ENCODE measurements around the gene CD8A.

CD8A gene

DNA sequence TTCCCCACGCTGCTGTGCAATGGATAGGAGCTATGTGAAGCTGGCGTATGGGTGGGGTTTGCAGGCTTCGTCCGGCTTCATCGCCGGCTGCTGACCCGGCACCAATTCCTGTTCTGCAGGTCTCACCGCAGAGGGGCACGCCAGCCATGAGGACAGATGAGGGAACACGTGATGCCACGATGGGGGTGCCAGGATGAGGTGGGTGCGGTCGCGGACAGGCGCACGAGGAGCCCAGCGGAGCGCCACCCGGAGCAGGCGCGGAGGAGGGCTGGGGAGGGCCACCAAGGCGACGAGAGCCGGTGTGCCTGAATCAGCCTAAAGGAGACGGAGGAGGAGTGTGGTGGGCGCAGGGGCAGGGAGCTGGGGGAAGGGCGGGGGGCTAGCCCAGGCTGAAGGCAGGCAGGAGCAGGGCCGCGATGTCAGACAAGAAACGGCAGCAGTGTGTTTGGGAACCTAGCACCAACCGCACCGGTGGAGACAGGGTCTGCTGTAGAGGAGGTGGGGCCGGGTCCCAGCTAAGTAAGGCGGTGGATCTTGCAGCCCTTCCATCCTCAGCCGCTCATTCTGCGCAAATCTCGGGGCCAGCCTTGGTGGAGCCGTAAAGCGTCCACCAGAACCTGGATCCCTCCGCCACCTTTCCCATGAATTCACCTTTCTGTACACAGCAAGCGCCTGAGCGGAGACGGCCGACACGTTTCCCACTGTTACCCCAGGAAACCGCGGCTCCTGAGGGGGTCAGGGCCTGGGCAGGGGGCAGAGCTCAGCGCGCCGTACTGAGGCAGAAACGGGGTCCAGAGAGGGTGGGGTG, 17.0 kb upstream of the CD8A start:
- Histone ChIP-seq H3K36me3 (ENCODE audit: insufficient read depth, low read length) (no peaks in the 10 kb centered on the region), H3K9me3 (ENCODE audit: low read length) (no peaks in the 10 kb centered on the region), H3K4me1 (ENCODE audit: insufficient read depth, low read length) (peaks cover 15% of the 10 kb centered on the region), H3K27me3 (ENCODE audit: control insufficient read depth in 1 of 2, insufficient read depth in 2 of 2, low read length in 2 of 2) (peaks cover 11 to 30% of the 10 kb centered on the region in 2 donors), H3K27ac (ENCODE audit: low read depth, low read length) (no peak overlapping the region), H3K9ac (ENCODE audit: low read length) (no peak overlapping the region), H3K4me3 (ENCODE audit: low read depth in 1 of 2, low read length in 2 of 2) (peak overlapping the region; percentile 38 to 57)

DNA sequence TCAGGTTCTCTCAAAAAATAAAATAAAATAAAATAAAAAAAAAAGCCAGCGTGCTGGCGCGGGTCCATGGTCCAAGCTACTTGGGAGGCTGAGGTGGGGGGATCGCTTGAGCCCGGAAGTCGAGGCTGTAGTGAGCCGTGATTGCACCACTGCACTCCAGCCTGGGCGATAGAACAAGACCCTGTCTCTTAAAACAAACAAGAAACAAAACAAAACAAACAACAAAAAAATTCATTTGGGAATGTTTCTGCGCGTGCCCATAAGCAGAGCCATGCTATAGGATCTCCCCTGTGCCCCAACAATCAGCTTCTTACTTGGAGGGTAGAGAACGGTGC, 16.4 kb upstream of the CD8A start:
- Histone ChIP-seq H3K36me3 (ENCODE audit: insufficient read depth, low read length) (no peaks in the 10 kb centered on the region), H3K27ac (ENCODE audit: low read depth, low read length) (no peak overlapping the region), H3K4me1 (ENCODE audit: insufficient read depth, low read length) (peaks cover 15% of the 10 kb centered on the region), H3K27me3 (ENCODE audit: control insufficient read depth in 1 of 2, insufficient read depth in 2 of 2, low read length in 2 of 2) (peaks cover 11 to 24% of the 10 kb centered on the region in 2 donors), H3K9ac (ENCODE audit: low read length) (no peak overlapping the region), H3K4me3 (ENCODE audit: low read depth in 1 of 2, low read length in 2 of 2) (peak overlapping the region in 1 of 2 donors; percentile 57), H3K9me3 (ENCODE audit: low read length) (no peaks in the 10 kb centered on the region)

GRCh38 chr2:86806059-86806857, 15.5 kb upstream of the CD8A start:
- H3K27ac ChIP-seq (ENCODE audit: low read depth, low read length) = no peak overlapping the region
- H3K27me3 ChIP-seq (ENCODE audit: control insufficient read depth in 1 of 2, insufficient read depth in 2 of 2, low read length in 2 of 2) = peaks cover 11 to 20% of the 10 kb centered on the region in 2 donors
- no peaks in the 10 kb centered on the region for H3K36me3 ChIP-seq (ENCODE audit: insufficient read depth, low read length)

DNA sequence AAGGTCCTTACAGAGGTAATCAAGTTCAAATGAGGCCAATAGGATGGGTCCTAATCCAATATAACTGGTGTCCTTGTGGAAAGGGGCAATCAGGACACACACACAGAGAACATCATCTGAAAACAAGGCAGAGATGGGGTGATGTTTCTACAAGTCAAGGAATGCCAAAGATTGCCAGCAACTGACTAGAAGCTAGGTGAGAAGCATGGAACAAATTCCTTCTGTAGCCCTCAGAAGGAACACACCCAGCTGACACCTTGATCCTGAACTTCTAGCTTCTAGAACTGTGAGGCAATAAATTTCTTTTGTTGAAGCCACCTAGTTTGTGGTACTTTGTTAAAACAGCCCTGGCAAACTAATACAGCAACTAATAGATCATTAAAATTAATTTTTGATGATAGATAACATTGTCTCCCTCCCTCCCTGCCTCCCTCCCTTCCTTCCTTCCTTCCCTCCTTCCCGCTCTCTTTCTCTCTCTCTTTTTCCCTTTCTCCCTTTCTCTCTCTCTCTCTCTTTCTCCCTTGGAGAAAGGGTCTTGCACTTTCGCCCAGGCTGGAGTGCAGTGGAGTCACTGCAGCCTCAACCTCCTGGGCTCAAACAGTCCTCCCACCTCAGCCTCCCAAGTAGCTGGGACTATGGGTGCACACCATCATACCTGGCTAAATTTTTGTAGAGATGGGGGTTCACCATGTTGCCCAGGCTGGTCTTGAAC, 10.3 kb upstream of the CD8A start:
- Histone ChIP-seq H3K27me3 (ENCODE audit: control insufficient read depth in 1 of 2, insufficient read depth in 2 of 2, low read length in 2 of 2) (no peaks in the 10 kb centered on the region), H3K36me3 (ENCODE audit: insufficient read depth, low read length) (no peaks in the 10 kb centered on the region), H3K4me3 (ENCODE audit: low read depth in 1 of 2, low read length in 2 of 2) (no peak overlapping the region), H3K9ac (ENCODE audit: low read length) (no peak overlapping the region), H3K9me3 (ENCODE audit: low read length) (no peaks in the 10 kb centered on the region), H3K27ac (ENCODE audit: low read depth, low read length) (no peak overlapping the region), H3K4me1 (ENCODE audit: insufficient read depth, low read length) (no peaks in the 10 kb centered on the region)

More at GRCh38 chr2:86806059-86806857, 15.5 kb upstream of the CD8A start:
- H3K4me1 ChIP-seq (ENCODE audit: insufficient read depth, low read length) = peaks cover 15% of the 10 kb centered on the region
- H3K9me3 ChIP-seq (ENCODE audit: low read length) = no peaks in the 10 kb centered on the region
- no peak overlapping the region for H3K4me3 ChIP-seq (ENCODE audit: low read depth in 1 of 2, low read length in 2 of 2)
- H3K9ac ChIP-seq (ENCODE audit: low read length) = no peak overlapping the region

GRCh38 chr2:86794861-86795260, 4.1 kb upstream of the CD8A start:
- Histone ChIP-seq H3K4me1 (ENCODE audit: insufficient read depth, low read length) (peaks cover 5% of the 10 kb centered on the region), H3K4me3 (ENCODE audit: low read depth in 1 of 2, low read length in 2 of 2) (no peak overlapping the region), H3K9me3 (ENCODE audit: low read length) (no peaks in the 10 kb centered on the region), H3K9ac (ENCODE audit: low read length) (no peak overlapping the region), H3K27ac (ENCODE audit: low read depth, low read length) (no peak overlapping the region), H3K27me3 (ENCODE audit: control insufficient read depth in 1 of 2, insufficient read depth in 2 of 2, low read length in 2 of 2) (peaks cover 37 to 39% of the 10 kb centered on the region in 2 donors), H3K36me3 (ENCODE audit: insufficient read depth, low read length) (no peaks in the 10 kb centered on the region)

GRCh38 chr2:86793752-86794151, 3.0 kb upstream of the CD8A start:
- Histone ChIP-seq H3K27me3 (ENCODE audit: control insufficient read depth in 1 of 2, insufficient read depth in 2 of 2, low read length in 2 of 2) (peaks cover 40 to 50% of the 10 kb centered on the region in 2 donors), H3K4me1 (ENCODE audit: insufficient read depth, low read length) (peaks cover 12% of the 10 kb centered on the region)

GRCh38 chr2:86791573-86791972, 860 bp upstream of the CD8A start:
- peaks cover 40 to 50% of the 10 kb centered on the region in 2 donors for H3K27me3 ChIP-seq (ENCODE audit: control insufficient read depth in 1 of 2, insufficient read depth in 2 of 2, low read length in 2 of 2)
- no peak overlapping the region for H3K27ac ChIP-seq (ENCODE audit: low read depth, low read length)
- H3K9me3 ChIP-seq (ENCODE audit: low read length) = no peaks in the 10 kb centered on the region
- H3K36me3 ChIP-seq (ENCODE audit: insufficient read depth, low read length) = no peaks in the 10 kb centered on the region
- no peak overlapping the region for H3K4me3 ChIP-seq (ENCODE audit: low read depth in 1 of 2, low read length in 2 of 2)
- no peak overlapping the region for H3K9ac ChIP-seq (ENCODE audit: low read length)
- H3K4me1 ChIP-seq (ENCODE audit: insufficient read depth, low read length) = peaks cover 12% of the 10 kb centered on the region

More at GRCh38 chr2:86793752-86794151, 3.0 kb upstream of the CD8A start:
- Histone ChIP-seq H3K27ac (ENCODE audit: low read depth, low read length) (no peak overlapping the region), H3K9ac (ENCODE audit: low read length) (no peak overlapping the region), H3K4me3 (ENCODE audit: low read depth in 1 of 2, low read length in 2 of 2) (no peak overlapping the region), H3K36me3 (ENCODE audit: insufficient read depth, low read length) (no peaks in the 10 kb centered on the region), H3K9me3 (ENCODE audit: low read length) (no peaks in the 10 kb centered on the region)

DNA sequence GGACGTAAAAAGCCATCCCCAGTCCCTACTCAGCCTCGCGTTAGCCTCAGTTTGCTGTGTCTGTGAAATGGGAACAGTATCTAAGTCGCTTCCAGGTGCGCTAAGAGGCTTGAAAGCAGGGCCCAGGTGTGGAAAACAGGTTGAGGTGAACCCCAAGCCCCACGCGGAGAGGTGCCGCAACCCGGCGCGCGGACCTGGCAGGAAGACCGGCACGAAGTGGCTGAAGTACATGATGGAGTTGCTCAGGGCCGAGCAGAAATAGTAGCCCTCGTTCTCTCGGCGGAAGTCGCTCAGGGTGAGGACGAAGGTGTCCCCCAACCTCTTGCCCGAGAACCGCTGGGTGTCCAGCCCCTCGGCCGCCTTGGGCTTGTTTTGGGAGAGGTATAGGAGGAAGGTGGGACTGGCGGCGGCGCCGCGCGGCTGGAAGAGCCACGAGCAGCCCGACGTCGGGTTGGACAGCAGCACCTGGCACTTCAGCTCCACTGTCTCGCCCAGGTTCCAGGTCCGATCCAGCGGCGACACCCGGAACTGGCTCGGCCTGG, 508 bp downstream of the CD8A start:
- H3K9me3 ChIP-seq (ENCODE audit: low read length) = no peaks in the 10 kb centered on the region
- no peaks in the 10 kb centered on the region for H3K36me3 ChIP-seq (ENCODE audit: insufficient read depth, low read length)
- H3K4me3 ChIP-seq (ENCODE audit: low read depth in 1 of 2, low read length in 2 of 2) = peak overlapping the region in 1 of 2 donors; percentile 14
- peaks cover 12% of the 10 kb centered on the region for H3K4me1 ChIP-seq (ENCODE audit: insufficient read depth, low read length)
- H3K9ac ChIP-seq (ENCODE audit: low read length) = no peak overlapping the region
- H3K27ac ChIP-seq (ENCODE audit: low read depth, low read length) = no peak overlapping the region
- peaks cover 40 to 50% of the 10 kb centered on the region in 2 donors for H3K27me3 ChIP-seq (ENCODE audit: control insufficient read depth in 1 of 2, insufficient read depth in 2 of 2, low read length in 2 of 2)

GRCh38 chr2:86789687-86790133, 1.0 kb downstream of the CD8A start:
- Histone ChIP-seq H3K4me3 (ENCODE audit: low read depth in 1 of 2, low read length in 2 of 2) (peak overlapping the region in 1 of 2 donors; percentile 14), H3K27ac (ENCODE audit: low read depth, low read length) (no peak overlapping the region), H3K9me3 (ENCODE audit: low read length) (no peaks in the 10 kb centered on the region), H3K27me3 (ENCODE audit: control insufficient read depth in 1 of 2, insufficient read depth in 2 of 2, low read length in 2 of 2) (peaks cover 40 to 50% of the 10 kb centered on the region in 2 donors), H3K36me3 (ENCODE audit: insufficient read depth, low read length) (no peaks in the 10 kb centered on the region), H3K4me1 (ENCODE audit: insufficient read depth, low read length) (peaks cover 12% of the 10 kb centered on the region), H3K9ac (ENCODE audit: low read length) (no peak overlapping the region)

DNA sequence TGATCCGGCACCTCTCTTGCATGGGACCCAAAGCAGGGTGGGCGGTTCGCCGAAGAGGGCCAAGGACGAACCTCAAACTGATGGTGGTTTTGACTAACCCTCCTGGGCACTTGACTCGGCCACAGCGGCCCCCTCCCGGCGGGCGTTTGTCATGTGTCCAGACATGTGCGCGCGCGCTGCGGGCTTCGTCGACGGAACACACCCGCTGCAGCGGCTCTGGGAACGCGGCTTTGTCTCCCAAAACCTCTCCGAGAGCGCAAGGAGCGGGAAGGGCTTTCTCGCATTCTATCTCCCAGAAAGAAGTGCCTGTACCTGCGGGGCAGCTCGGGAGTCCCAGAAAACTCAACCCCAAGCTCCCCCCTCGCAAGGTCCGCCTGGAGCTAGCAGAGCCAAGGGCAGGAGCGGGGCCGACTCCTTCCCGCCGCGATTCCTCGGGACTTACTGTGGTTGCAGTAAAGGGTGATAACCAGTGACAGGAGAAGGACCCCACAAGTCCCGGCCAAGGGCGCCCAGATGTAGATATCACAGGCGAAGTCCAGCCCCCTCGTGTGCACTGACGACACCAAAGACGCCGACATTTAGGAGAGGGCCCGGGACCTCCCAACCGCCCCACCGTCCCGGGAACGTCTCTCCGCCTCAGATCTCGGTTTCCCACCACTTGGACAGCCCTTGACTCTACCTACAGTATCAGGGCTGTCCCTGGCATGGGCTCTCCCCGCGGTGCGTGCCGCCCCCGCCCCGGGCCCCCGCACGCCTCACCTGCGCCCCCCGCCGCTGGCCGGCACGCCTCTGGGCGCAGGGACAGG, 1.6 kb downstream of the CD8A start:
- Histone ChIP-seq H3K4me3 (ENCODE audit: low read depth in 1 of 2, low read length in 2 of 2) (no peak overlapping the region), H3K9me3 (ENCODE audit: low read length) (no peaks in the 10 kb centered on the region), H3K27ac (ENCODE audit: low read depth, low read length) (no peak overlapping the region), H3K36me3 (ENCODE audit: insufficient read depth, low read length) (no peaks in the 10 kb centered on the region), H3K27me3 (ENCODE audit: control insufficient read depth in 1 of 2, insufficient read depth in 2 of 2, low read length in 2 of 2) (peaks cover 35 to 50% of the 10 kb centered on the region in 2 donors), H3K9ac (ENCODE audit: low read length) (no peak overlapping the region), H3K4me1 (ENCODE audit: insufficient read depth, low read length) (peaks cover 12% of the 10 kb centered on the region)

Data from muscle layer of colon (tissue), 2 donors.